ENCODE data around the gene RNF126.
"Not testable (repeated sequence)": the region's sequence is repeated elsewhere in the genome, so short reads cannot be mapped to it uniquely, and the experiment has no call there.

Gene RNF126

GRCh38 chr19:670609-671075, 7.6 kb upstream of the RNF126 start:
- H3K4me1 ChIP-seq (ENCODE audit: control insufficient read depth, low read depth, low read length), result no peaks in the 10 kb centered on the region
- no peak overlapping the region for H3K4me3 ChIP-seq (ENCODE audit: low read length)
- no peaks in the 10 kb centered on the region for H3K9me3 ChIP-seq (ENCODE audit: control insufficient read depth, low read depth, low read length)
- H3K36me3 ChIP-seq (ENCODE audit: control insufficient read depth, low read depth, low read length), result no peaks in the 10 kb centered on the region
- H3K9ac ChIP-seq (ENCODE audit: low read length), result no peak overlapping the region
- no peak overlapping the region for H3K27ac ChIP-seq (ENCODE audit: low read length)
- peaks cover 12% of the 10 kb centered on the region for H3K27me3 ChIP-seq (ENCODE audit: control insufficient read depth, insufficient read depth, low read length)

- H3K9me3 ChIP-seq (ENCODE audit: control insufficient read depth, low read depth, low read length); H3K27me3 ChIP-seq (ENCODE audit: control insufficient read depth, insufficient read depth, low read length); H3K9ac ChIP-seq (ENCODE audit: low read length); H3K4me1 ChIP-seq (ENCODE audit: control insufficient read depth, low read depth, low read length); H3K27ac ChIP-seq (ENCODE audit: low read length); H3K36me3 ChIP-seq (ENCODE audit: control insufficient read depth, low read depth, low read length); H3K4me3 ChIP-seq (ENCODE audit: low read length): not testable (repeated sequence)
Observed at GRCh38 chr19:668675-669434, 5.8 kb upstream of the RNF126 start.

GRCh38 chr19:666985-667573, 4.1 kb upstream of the RNF126 start:
- H3K36me3 ChIP-seq (ENCODE audit: control insufficient read depth, low read depth, low read length); H3K9me3 ChIP-seq (ENCODE audit: control insufficient read depth, low read depth, low read length); H3K9ac ChIP-seq (ENCODE audit: low read length); H3K27ac ChIP-seq (ENCODE audit: low read length); H3K4me3 ChIP-seq (ENCODE audit: low read length); H3K27me3 ChIP-seq (ENCODE audit: control insufficient read depth, insufficient read depth, low read length); H3K4me1 ChIP-seq (ENCODE audit: control insufficient read depth, low read depth, low read length): not testable (repeated sequence)

- H3K27me3 ChIP-seq (ENCODE audit: control insufficient read depth, insufficient read depth, low read length), result peaks cover 5% of the 10 kb centered on the region
- H3K9ac ChIP-seq (ENCODE audit: low read length), result no peak overlapping the region
- no peak overlapping the region for H3K4me3 ChIP-seq (ENCODE audit: low read length)
- H3K27ac ChIP-seq (ENCODE audit: low read length), result no peak overlapping the region
- H3K9me3 ChIP-seq (ENCODE audit: control insufficient read depth, low read depth, low read length), result no peaks in the 10 kb centered on the region
- H3K36me3 ChIP-seq (ENCODE audit: control insufficient read depth, low read depth, low read length), result no peaks in the 10 kb centered on the region
- H3K4me1 ChIP-seq (ENCODE audit: control insufficient read depth, low read depth, low read length), result no peaks in the 10 kb centered on the region
Observed at GRCh38 chr19:664913-665443, 2.0 kb upstream of the RNF126 start.

DNA sequence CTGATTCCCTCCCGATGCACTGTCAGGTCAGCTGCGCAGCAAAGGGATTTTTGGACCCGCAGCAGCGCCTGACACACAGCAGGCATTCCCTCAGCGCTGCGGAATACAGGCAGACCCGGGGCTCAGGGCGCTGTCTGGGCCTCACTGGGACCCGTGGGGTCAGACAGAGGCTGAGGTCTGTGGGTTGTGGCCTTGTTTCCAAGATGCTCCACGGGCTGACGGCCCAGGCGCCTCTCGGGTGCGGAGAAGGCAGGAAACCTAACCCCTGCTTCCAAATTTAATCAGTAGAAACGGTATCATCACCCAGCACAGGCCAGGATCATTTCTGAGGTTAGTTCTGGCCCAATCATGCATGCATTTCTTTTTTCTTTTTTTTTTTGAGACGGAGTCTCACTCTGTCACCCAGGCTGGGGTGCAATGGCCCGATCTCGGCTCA, 686 bp upstream of the RNF126 start:
- H3K4me3 ChIP-seq (ENCODE audit: low read length), result peak overlapping the region; percentile 42
- no peak overlapping the region for H3K27ac ChIP-seq (ENCODE audit: low read length)
- no peak overlapping the region for H3K9ac ChIP-seq (ENCODE audit: low read length)
- no peaks in the 10 kb centered on the region for H3K9me3 ChIP-seq (ENCODE audit: control insufficient read depth, low read depth, low read length)
- no peaks in the 10 kb centered on the region for H3K4me1 ChIP-seq (ENCODE audit: control insufficient read depth, low read depth, low read length)
- H3K36me3 ChIP-seq (ENCODE audit: control insufficient read depth, low read depth, low read length), result no peaks in the 10 kb centered on the region
- H3K27me3 ChIP-seq (ENCODE audit: control insufficient read depth, insufficient read depth, low read length), result peaks cover 5% of the 10 kb centered on the region

- peak overlapping the region; percentile 84 for H3K9ac ChIP-seq (ENCODE audit: low read length)
- no peaks in the 10 kb centered on the region for H3K9me3 ChIP-seq (ENCODE audit: control insufficient read depth, low read depth, low read length)
- H3K36me3 ChIP-seq (ENCODE audit: control insufficient read depth, low read depth, low read length), result no peaks in the 10 kb centered on the region
- peaks cover 5% of the 10 kb centered on the region for H3K27me3 ChIP-seq (ENCODE audit: control insufficient read depth, insufficient read depth, low read length)
- H3K27ac ChIP-seq (ENCODE audit: low read length), result no peak overlapping the region
- no peaks in the 10 kb centered on the region for H3K4me1 ChIP-seq (ENCODE audit: control insufficient read depth, low read depth, low read length)
- H3K4me3 ChIP-seq (ENCODE audit: low read length), result peak overlapping the region; percentile 84
Observed at GRCh38 chr19:662207-662961, 630 bp downstream of the RNF126 start.

GRCh38 chr19:661427-662196, 1.4 kb downstream of the RNF126 start:
- Histone ChIP-seq H3K4me1 (ENCODE audit: control insufficient read depth, low read depth, low read length) (no peaks in the 10 kb centered on the region), H3K27ac (ENCODE audit: low read length) (no peak overlapping the region), H3K27me3 (ENCODE audit: control insufficient read depth, insufficient read depth, low read length) (peaks cover 5% of the 10 kb centered on the region), H3K9me3 (ENCODE audit: control insufficient read depth, low read depth, low read length) (no peaks in the 10 kb centered on the region), H3K36me3 (ENCODE audit: control insufficient read depth, low read depth, low read length) (no peaks in the 10 kb centered on the region), H3K4me3 (ENCODE audit: low read length) (peak overlapping the region; percentile 84), H3K9ac (ENCODE audit: low read length) (peak overlapping the region; percentile 84)

DNA sequence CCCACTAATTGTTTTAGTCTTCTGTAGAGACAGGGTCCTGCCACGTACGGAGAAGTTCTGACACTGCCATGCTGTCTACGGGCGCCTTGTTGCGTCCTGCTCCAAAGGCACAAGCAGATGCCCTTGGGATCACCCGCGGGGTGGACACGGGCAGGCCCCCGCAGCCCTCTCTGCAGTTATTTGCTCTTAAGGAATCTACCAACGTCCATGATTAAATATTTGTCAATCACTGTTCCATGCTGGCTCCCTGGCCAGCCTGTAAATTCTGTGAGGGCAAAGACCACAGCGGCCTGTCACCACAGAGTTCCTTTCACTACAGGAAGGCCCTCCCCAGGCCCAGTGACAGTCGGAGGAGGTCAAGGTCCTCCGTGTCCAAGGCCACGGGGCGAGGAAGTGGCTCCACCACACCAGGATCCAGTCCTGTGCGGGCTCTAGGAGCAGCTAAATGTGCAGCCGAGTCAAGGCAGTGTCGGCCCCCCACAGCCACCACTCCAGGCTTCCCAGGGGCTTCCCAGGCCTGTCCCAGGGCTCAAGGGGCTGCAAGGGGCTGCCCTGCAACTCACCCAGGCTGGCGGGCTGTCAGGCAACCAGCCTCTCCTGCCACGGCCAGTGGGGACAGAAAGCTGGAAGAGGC, 2.1 kb downstream of the RNF126 start:
- no peak overlapping the region for H3K27ac ChIP-seq (ENCODE audit: low read length)
- peaks cover 4% of the 10 kb centered on the region for H3K27me3 ChIP-seq (ENCODE audit: control insufficient read depth, insufficient read depth, low read length)
- no peaks in the 10 kb centered on the region for H3K9me3 ChIP-seq (ENCODE audit: control insufficient read depth, low read depth, low read length)
- no peak overlapping the region for H3K4me3 ChIP-seq (ENCODE audit: low read length)
- H3K9ac ChIP-seq (ENCODE audit: low read length), result peak overlapping the region; percentile 84
- H3K36me3 ChIP-seq (ENCODE audit: control insufficient read depth, low read depth, low read length), result no peaks in the 10 kb centered on the region
- H3K4me1 ChIP-seq (ENCODE audit: control insufficient read depth, low read depth, low read length), result no peaks in the 10 kb centered on the region

DNA sequence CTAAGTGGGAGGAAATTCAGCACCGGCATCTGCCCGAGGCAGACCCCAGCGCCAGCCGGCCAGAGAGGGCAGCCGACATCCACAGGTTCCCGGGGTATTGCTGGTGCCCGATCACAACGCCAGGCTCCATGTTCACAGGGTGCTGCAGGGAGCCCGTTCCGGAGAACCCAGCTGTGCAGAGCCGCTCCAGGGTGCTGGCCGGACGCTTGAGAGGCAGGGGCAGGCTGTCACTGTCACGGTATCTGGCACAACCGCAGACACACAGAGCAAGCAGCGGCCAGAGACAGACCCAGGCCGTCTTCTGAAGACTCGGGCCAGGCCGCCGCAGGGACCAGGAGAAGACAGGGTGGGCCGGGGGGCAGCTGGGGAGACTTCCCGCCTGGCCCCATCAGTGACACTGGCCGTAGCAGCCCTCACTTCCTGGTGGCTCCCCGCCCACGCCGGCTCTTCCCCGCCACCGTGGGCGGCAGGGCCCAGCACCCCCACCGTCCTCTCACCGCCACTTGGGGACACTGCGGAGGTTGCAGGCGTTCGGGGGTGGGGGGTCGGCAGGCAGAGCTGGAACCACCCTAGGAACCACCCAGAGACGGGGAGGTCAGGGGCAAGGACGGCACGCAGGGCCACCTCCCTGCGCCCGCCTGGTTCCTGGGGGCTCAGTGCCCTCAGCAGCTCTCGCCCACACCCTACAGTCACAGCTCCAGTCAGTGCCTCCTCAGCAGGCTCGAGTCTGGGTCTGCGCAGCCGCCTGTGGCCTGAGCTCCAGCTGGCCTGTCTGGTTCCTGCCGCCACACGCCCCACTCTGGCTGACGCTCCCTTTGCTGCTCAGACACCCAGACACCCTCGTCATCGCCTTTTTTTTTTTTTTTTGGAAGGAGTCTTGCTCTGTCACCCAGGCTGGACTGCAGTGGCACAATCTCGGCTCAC, 3.8 kb downstream of the RNF126 start:
- no peak overlapping the region for H3K4me3 ChIP-seq (ENCODE audit: low read length)
- H3K9ac ChIP-seq (ENCODE audit: low read length), result no peak overlapping the region
- no peaks in the 10 kb centered on the region for H3K27me3 ChIP-seq (ENCODE audit: control insufficient read depth, insufficient read depth, low read length)
- no peak overlapping the region for H3K27ac ChIP-seq (ENCODE audit: low read length)
- H3K9me3 ChIP-seq (ENCODE audit: control insufficient read depth, low read depth, low read length), result no peaks in the 10 kb centered on the region
- H3K36me3 ChIP-seq (ENCODE audit: control insufficient read depth, low read depth, low read length), result no peaks in the 10 kb centered on the region
- H3K4me1 ChIP-seq (ENCODE audit: control insufficient read depth, low read depth, low read length), result no peaks in the 10 kb centered on the region
